Peyer's patch (tissue), 4 donors: ENCODE data around the gene MYO15A.

Experiments
- CTCF ChIP-seq, 6 experiments: fragments of 450-650 bp in 4 of 6; fragments of 200-600 bp in 2 of 6; sonication (generic) in 1 of 6; IDR thresholded peaks; one replicate each; pipeline ENCODE4 v1.5.1; 2017 to 2019; ENCODE audit warnings: antibody characterized with exemption in 6 of 6, mild to moderate bottlenecking in 3 of 6, moderate library complexity in 1 of 6
- POLR2A ChIP-seq, 2 donors: fragments of 450-650 bp; IDR thresholded peaks; one replicate each; pipeline ENCODE4 v1.5.1; 2017; ENCODE audit warnings: antibody characterized with exemption in 2 of 2, mild to moderate bottlenecking in 2 of 2, moderate library complexity in 2 of 2

GRCh38 chr17:18185391-18185790 is 76.8 kb downstream of the MYO15A start:
- TF ChIP-seq CTCF (IDR thresholded peaks at IDR 0.05), result no peak
- TF ChIP-seq POLR2A (IDR thresholded peaks at IDR 0.05), result no peak
